ENCODE measurements around the gene ADAMTS17. TPM values are rescaled to one million over a fixed set of nuclear protein-coding genes. Genes with fewer than 3 reads are reported as not detected.

Gene ADAMTS17
- total RNA-seq, 1 experiment from 2014 or later: 4.2 TPM

DNA sequence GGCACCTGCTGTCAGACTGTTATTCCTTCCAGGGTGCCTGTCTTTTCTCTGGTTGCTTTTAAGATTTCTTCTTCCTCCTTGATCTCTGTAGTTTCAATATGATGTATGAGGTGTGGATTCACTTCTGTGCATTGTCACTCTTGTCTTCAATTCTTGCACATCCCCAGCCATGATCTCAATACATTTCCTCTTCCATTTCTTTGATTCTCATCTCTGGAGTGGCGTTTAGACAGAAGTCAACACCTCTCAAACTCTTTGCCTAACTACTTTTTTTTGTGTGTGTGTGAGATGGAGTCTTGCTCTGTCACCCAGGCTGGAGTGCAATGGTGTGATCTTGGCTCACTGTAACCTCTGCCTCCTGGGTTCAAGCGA, 384.1 kb downstream of the ADAMTS17 start:
- TF ChIP-seq JUND (IDR thresholded peaks at IDR 0.05) (no peak), ZFX (IDR thresholded peaks at IDR 0.05) (no peak)
- Histone ChIP-seq H3K79me2 (ENCODE audit: insufficient read depth, low read length) (no peaks in the 10 kb centered on the region), H3K9me3 (ENCODE audit: control insufficient read depth in 1 of 2, insufficient read depth in 1 of 2, low read depth in 1 of 2, low read length in 2 of 2) (no peaks in the 10 kb centered on the region), H3K4me3 (replicated peaks in 1 of 2; ENCODE audit: low read depth in 1 of 2, low read length in 2 of 2) (no peak overlapping the region), H3K9me2 (ENCODE audit: insufficient read depth) (no peaks in the 10 kb centered on the region), H3K4me1 (ENCODE audit: control insufficient read depth in 1 of 2, insufficient read depth in 2 of 2, low read length in 2 of 2) (no peaks in the 10 kb centered on the region), H3K9ac (ENCODE audit: low read length) (no peak overlapping the region), H4K20me1 (ENCODE audit: insufficient read depth) (no peaks in the 10 kb centered on the region), H3K36me3 (ENCODE audit: control insufficient read depth in 1 of 2, insufficient read depth in 2 of 2, low read length in 2 of 2) (no peaks in the 10 kb centered on the region), H3K27ac (ENCODE audit: low read depth, low read length) (no peak overlapping the region), H3K4me2 (ENCODE audit: low read length) (no peak overlapping the region), H3K27me3 (ENCODE audit: insufficient read depth, low read length) (no peaks in the 10 kb centered on the region), H2AFZ (ENCODE audit: low read depth, low read length, poor library complexity, severe bottlenecking) (no peak overlapping the region)
- ChIA-PET CTCF (no interaction called here), POLR2A (no interaction called here), RAD21 (ENCODE audit: low non-redundant PET in 1 of 2, low total read pairs in 2 of 2, uncharacterized antibody in 2 of 2, unreplicated experiment in 2 of 2) (no interaction called here)
- BruUV-seq (replicated peaks): no TSS peak
- intact Hi-C loops (cut with micrococcal nuclease): no loop called here
- no peak for ATAC-seq
- no peak for DNase-seq (ENCODE audit: low read depth, low spot score)

GRCh38 chr15:99956820-99957641, 384.7 kb downstream of the ADAMTS17 start:
- CTCF ChIA-PET: no interaction called here
- Histone ChIP-seq H4K20me1 (ENCODE audit: insufficient read depth) (no peaks in the 10 kb centered on the region), H3K27me3 (ENCODE audit: insufficient read depth, low read length) (no peaks in the 10 kb centered on the region), H3K4me3 (replicated peaks in 1 of 2; ENCODE audit: low read depth in 1 of 2, low read length in 2 of 2) (no peak overlapping the region), H3K36me3 (ENCODE audit: control insufficient read depth in 1 of 2, insufficient read depth in 2 of 2, low read length in 2 of 2) (no peaks in the 10 kb centered on the region), H2AFZ (ENCODE audit: low read depth, low read length, poor library complexity, severe bottlenecking) (no peak overlapping the region), H3K27ac (ENCODE audit: low read depth, low read length) (no peak overlapping the region), H3K9ac (ENCODE audit: low read length) (no peak overlapping the region), H3K79me2 (ENCODE audit: insufficient read depth, low read length) (no peaks in the 10 kb centered on the region), H3K4me1 (ENCODE audit: control insufficient read depth in 1 of 2, insufficient read depth in 2 of 2, low read length in 2 of 2) (no peaks in the 10 kb centered on the region), H3K4me2 (ENCODE audit: low read length) (no peak overlapping the region), H3K9me2 (ENCODE audit: insufficient read depth) (no peaks in the 10 kb centered on the region), H3K9me3 (ENCODE audit: control insufficient read depth in 1 of 2, insufficient read depth in 1 of 2, low read depth in 1 of 2, low read length in 2 of 2) (no peaks in the 10 kb centered on the region)
- TF ChIP-seq RAD21 (IDR thresholded peaks at IDR 0.05; ENCODE audit: low read depth) (no peak), REST (IDR thresholded peaks at IDR 0.05; ENCODE audit: low read depth) (no peak), ELF1 (IDR thresholded peaks at IDR 0.05; ENCODE audit: borderline replicate concordance, low read depth) (no peak), ZNF274 (IDR thresholded peaks at IDR 0.05; ENCODE audit: low read depth, low read length) (no peak), FOSL1 (IDR thresholded peaks at IDR 0.05; ENCODE audit: low read depth) (no peak), SRF (IDR thresholded peaks at IDR 0.05; ENCODE audit: low read depth) (no peak), POLR2AphosphoS5 (IDR thresholded peaks at IDR 0.05; ENCODE audit: low read depth, low read length) (no peak), ZFX (IDR thresholded peaks at IDR 0.05) (no peak), POLR2A (IDR thresholded peaks at IDR 0.05; ENCODE audit: borderline replicate concordance, extremely low read depth, insufficient read depth, insufficient read length) (no peak), EZH2phosphoT487 (IDR thresholded peaks at IDR 0.05; ENCODE audit: borderline replicate concordance) (no peak), EZH2 (IDR thresholded peaks at IDR 0.05) (no peak), SIN3A (IDR thresholded peaks at IDR 0.05; ENCODE audit: low read depth) (no peak)
- TF ChIP-seq, protein P1, sequence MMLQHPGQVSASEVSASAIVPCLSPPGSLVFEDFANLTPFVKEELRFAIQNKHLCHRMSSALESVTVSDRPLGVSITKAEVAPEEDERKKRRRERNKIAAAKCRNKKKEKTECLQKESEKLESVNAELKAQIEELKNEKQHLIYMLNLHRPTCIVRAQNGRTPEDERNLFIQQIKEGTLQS (IDR thresholded peaks at IDR 0.05): no peak
- no TSS peak for BruUV-seq (replicated peaks)
- ATAC-seq (no peak), DNase-seq (ENCODE audit: low read depth, low spot score) (no peak)
- intact Hi-C loops (cut with micrococcal nuclease): no loop called here
- POLR2A ChIA-PET: no interaction called here
- RAD21 ChIA-PET (ENCODE audit: low non-redundant PET in 1 of 2, low total read pairs in 2 of 2, uncharacterized antibody in 2 of 2, unreplicated experiment in 2 of 2): no interaction called here

All from HCT116 (cell line).